Bone marrow (tissue), 2 donors: ENCODE results near the gene LRG1.

Source experiments
- DNase-seq, 2 donors: peaks; one replicate each; lab custom pipeline; 2025; lab: John Stamatoyannopoulos, UW

LRG1 gene

GRCh38 chr19:4575267-4576015 is 35.6 kb upstream of the LRG1 start:
- DNase-seq = peak in 1 of 2 donors; percentile 26

GRCh38 chr19:4573682-4574081 is 33.8 kb upstream of the LRG1 start:
- no peak for DNase-seq

GRCh38 chr19:4571305-4571917 is 31.6 kb upstream of the LRG1 start:
- no peak for DNase-seq

GRCh38 chr19:4570916-4571304 is 31.1 kb upstream of the LRG1 start:
- DNase-seq = no peak

- DNase-seq = no peak
Measured at GRCh38 chr19:4570402-4570801, 30.6 kb upstream of the LRG1 start.

GRCh38 chr19:4568886-4569285 is 29.1 kb upstream of the LRG1 start:
- DNase-seq = peak in 1 of 2 donors; percentile 10

- peak in 1 of 2 donors; percentile 53 for DNase-seq
Measured at GRCh38 chr19:4567584-4568071, 27.8 kb upstream of the LRG1 start.

GRCh38 chr19:4566402-4567051 is 26.7 kb upstream of the LRG1 start:
- no peak for DNase-seq

GRCh38 chr19:4563562-4563961 is 23.7 kb upstream of the LRG1 start:
- peak in 1 of 2 donors; percentile 78 for DNase-seq

- DNase-seq = peak; percentile 15 to 44
Measured at GRCh38 chr19:4562085-4562484, 22.2 kb upstream of the LRG1 start.

GRCh38 chr19:4559569-4559968 is 19.7 kb upstream of the LRG1 start, which contains the start of gene SEMA6B:
Gene SEMA6B, minus strand, starts transcription at chr19:4559684. Its CDS starts 1,227 bp downstream, at chr19:4558457.
- peak; percentile 18 to 29 for DNase-seq

GRCh38 chr19:4557971-4558941 is 18.4 kb upstream of the LRG1 start:
- no peak for DNase-seq

GRCh38 chr19:4557144-4557970 is 17.5 kb upstream of the LRG1 start:
- DNase-seq = no peak

- no peak for DNase-seq
Measured at GRCh38 chr19:4556597-4557127, 16.8 kb upstream of the LRG1 start.

GRCh38 chr19:4555657-4556561 is 16.1 kb upstream of the LRG1 start:
- no peak for DNase-seq

GRCh38 chr19:4554717-4555116 is 14.9 kb upstream of the LRG1 start:
- DNase-seq = no peak

- no peak for DNase-seq
Measured at GRCh38 chr19:4553775-4554174, 13.9 kb upstream of the LRG1 start.

- DNase-seq = no peak
Measured at GRCh38 chr19:4553092-4553695, 13.4 kb upstream of the LRG1 start.

GRCh38 chr19:4552525-4552819 is 12.6 kb upstream of the LRG1 start:
- DNase-seq = no peak
